ENCODE measurements around the gene NUP54.

NUP54 gene

GRCh38 chr4:76148142-76148865 lies at the start of gene NUP54:
Gene NUP54 (minus strand): TSS chr4:76148397. CDS start chr4:76148374, 23 bp downstream.
- DNase-seq = peak; percentile 98

- no peak for DNase-seq
These were observed 49.0 kb upstream of the NUP54 start for GRCh38 chr4:76197031-76197743.

- DNase-seq = no peak
These were observed 48.2 kb upstream of the NUP54 start for GRCh38 chr4:76196376-76196775.

GRCh38 chr4:76195326-76195725 lies 47.1 kb upstream of the NUP54 start:
- DNase-seq = no peak

GRCh38 chr4:76194325-76194724 lies 46.1 kb upstream of the NUP54 start:
- DNase-seq = peak; percentile 8

- no peak for DNase-seq
These were observed 44.0 kb upstream of the NUP54 start for GRCh38 chr4:76192236-76192635.

GRCh38 chr4:76188557-76188956 lies 40.4 kb upstream of the NUP54 start:
- no peak for DNase-seq

- no peak for DNase-seq
These were observed 40.0 kb upstream of the NUP54 start for GRCh38 chr4:76188149-76188548.

GRCh38 chr4:76187152-76187551 lies 39.0 kb upstream of the NUP54 start:
- DNase-seq = no peak

GRCh38 chr4:76182463-76182862 lies 34.3 kb upstream of the NUP54 start:
- no peak for DNase-seq

- peak; percentile 90 for DNase-seq
These were observed 31.5 kb upstream of the NUP54 start for GRCh38 chr4:76179398-76180318.

GRCh38 chr4:76178296-76178695 lies 30.1 kb upstream of the NUP54 start:
- no peak for DNase-seq

- DNase-seq = no peak
These were observed 29.5 kb upstream of the NUP54 start for GRCh38 chr4:76177709-76178108.

- DNase-seq = no peak
These were observed 27.1 kb upstream of the NUP54 start for GRCh38 chr4:76175336-76175735.

GRCh38 chr4:76174216-76174615 lies 26.0 kb upstream of the NUP54 start:
- no peak for DNase-seq

GRCh38 chr4:76168688-76169087 lies 20.5 kb upstream of the NUP54 start:
- no peak for DNase-seq

- no peak for DNase-seq
These were observed 18.3 kb upstream of the NUP54 start for GRCh38 chr4:76166480-76166879.

GRCh38 chr4:76160355-76160754 lies 12.2 kb upstream of the NUP54 start:
- no peak for DNase-seq

GRCh38 chr4:76156635-76157034 lies 8.4 kb upstream of the NUP54 start:
- DNase-seq = no peak

- DNase-seq = no peak
These were observed 7.8 kb upstream of the NUP54 start for GRCh38 chr4:76155979-76156378.

GRCh38 chr4:76153356-76153755 lies 5.2 kb upstream of the NUP54 start:
- no peak for DNase-seq

GRCh38 chr4:76147454-76148141 lies 599 bp downstream of the NUP54 start:
- DNase-seq = peak; percentile 69

GRCh38 chr4:76144546-76144945 lies 3.7 kb downstream of the NUP54 start:
- no peak for DNase-seq
